ENCODE measurements around the gene NMU.

Gene NMU

DNA sequence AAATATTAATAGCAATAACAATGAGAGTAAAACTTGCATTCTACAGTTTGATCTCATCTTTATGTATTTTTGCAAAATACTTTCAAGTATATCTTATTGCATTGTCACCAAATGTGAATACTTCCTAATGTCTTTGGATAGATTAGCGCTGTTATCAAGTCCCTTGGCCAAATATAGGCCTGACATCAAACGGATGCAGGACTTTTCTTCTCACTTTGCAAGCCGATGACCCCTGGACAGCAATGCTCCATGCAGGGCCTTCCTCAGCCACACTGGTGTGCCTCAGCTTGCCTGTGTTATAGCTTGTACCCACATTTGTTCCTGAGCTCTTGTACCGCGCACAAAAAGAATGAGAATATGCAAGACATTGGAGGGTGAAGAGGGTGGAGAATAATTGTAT lies 18.0 kb upstream of the NMU start:
- TF ChIP-seq, protein P1, sequence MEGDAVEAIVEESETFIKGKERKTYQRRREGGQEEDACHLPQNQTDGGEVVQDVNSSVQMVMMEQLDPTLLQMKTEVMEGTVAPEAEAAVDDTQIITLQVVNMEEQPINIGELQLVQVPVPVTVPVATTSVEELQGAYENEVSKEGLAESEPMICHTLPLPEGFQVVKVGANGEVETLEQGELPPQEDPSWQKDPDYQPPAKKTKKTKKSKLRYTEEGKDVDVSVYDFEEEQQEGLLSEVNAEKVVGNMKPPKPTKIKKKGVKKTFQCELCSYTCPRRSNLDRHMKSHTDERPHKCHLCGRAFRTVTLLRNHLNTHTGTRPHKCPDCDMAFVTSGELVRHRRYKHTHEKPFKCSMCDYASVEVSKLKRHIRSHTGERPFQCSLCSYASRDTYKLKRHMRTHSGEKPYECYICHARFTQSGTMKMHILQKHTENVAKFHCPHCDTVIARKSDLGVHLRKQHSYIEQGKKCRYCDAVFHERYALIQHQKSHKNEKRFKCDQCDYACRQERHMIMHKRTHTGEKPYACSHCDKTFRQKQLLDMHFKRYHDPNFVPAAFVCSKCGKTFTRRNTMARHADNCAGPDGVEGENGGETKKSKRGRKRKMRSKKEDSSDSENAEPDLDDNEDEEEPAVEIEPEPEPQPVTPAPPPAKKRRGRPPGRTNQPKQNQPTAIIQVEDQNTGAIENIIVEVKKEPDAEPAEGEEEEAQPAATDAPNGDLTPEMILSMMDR (IDR thresholded peaks at IDR 0.05; ENCODE audit: low read depth, low read length, missing control alignments): no peak
- H3K4me3 ChIP-seq (ENCODE audit: low read depth, low read length): no peak overlapping the region

DNA sequence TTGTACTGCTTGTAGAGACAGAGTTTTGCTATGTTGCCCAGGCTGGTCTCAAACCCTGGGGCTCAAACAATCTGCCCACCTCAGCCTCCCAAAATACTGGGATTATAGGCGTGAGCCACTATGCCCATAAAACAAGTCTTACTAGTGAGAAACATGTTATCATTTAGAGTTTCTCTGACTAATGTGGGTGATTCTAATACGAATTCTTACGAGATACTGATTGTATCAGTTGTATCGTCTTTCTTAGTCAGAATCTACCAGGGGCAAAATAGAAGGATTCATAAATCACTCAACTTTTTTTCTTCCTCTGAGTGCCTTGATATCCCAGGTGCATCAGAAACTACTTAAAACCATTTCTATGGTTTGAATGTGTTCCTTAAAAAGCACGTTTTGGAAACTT lies 14.4 kb upstream of the NMU start:
- TF ChIP-seq, protein P1 (IDR thresholded peaks at IDR 0.05; ENCODE audit: low read depth, low read length, missing control alignments): no peak
- H3K4me3 ChIP-seq (ENCODE audit: low read depth, low read length): no peak overlapping the region

More for the DNA sequence above, 18.0 kb upstream of the NMU start:
- no peak for DNase-seq (ENCODE audit: low read depth)

DNA sequence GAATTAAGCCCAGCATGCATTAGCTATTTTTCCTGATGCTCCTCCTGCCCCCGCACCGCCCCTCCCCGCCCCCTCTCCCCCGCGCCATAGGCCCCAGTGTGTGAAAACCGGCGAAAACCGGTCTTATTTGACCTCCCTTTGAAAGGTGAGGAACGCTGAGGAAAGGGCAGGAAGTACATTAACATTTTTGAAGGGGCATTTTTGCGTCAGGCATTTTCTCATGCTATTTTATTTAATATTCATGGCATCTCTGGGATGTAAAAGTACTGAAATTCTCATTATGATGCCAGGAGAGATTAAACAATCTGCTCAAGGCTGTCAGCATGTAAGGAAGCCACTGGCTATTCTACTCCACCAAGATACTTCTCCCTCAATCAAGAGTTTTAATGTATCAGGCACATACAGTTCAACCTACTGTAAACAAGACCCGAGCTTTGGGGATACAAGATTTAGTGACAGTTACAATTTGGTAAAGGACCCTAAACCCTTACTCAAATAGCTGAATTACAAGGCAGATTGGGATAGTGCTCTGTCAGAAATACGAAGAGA lies 1.2 kb upstream of the NMU start:
- DNase-seq (ENCODE audit: low read depth): no peak
- TF ChIP-seq, protein P1 (IDR thresholded peaks at IDR 0.05; ENCODE audit: low read depth, low read length, missing control alignments): no peak
- no peak overlapping the region for H3K4me3 ChIP-seq (ENCODE audit: low read depth, low read length)

More for the DNA sequence above, 14.4 kb upstream of the NMU start:
- no peak for DNase-seq (ENCODE audit: low read depth)

DNA sequence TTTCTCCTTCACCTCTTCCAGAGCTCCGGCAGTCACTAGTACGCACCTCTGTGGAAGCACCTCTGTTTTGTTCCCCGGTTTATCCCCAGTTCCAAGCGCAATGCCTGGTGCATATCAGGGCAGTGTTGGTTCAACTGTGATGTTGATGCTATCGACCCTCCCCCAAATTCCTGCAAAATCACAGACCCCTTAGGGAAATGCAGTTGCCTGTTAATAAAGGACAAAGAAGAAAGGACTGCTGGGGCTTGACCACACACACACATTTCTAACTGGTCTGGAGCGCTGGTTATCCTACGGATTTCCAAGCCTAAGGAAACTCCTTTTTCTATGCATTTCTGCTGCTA lies 530 bp upstream of the NMU start:
- no peak overlapping the region for H3K4me3 ChIP-seq (ENCODE audit: low read depth, low read length)
- DNase-seq (ENCODE audit: low read depth): no peak
- TF ChIP-seq, protein P1 (IDR thresholded peaks at IDR 0.05; ENCODE audit: low read depth, low read length, missing control alignments): no peak

DNA sequence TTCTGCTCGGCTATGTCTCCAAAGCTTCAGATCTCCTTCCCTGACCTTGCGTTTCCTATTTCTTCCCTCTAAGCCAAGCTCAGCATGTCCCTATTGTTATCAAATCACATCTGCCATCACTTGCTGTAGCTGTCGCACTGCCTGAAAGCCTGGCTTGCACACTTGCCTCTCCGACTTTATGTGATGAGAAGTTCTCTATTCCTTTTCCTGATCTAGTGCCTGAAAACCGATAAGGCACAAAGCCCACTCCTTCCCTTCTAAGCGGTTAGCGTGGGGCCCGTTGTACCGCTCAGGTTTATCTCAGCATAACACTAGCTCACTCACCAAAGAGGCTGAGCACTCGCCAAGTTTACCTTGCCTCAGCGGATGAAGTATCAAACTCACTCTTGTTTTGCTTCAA lies 816 bp downstream of the NMU start:
- no peak for DNase-seq (ENCODE audit: low read depth)
- no peak overlapping the region for H3K4me3 ChIP-seq (ENCODE audit: low read depth, low read length)
- TF ChIP-seq, protein P1 (IDR thresholded peaks at IDR 0.05; ENCODE audit: low read depth, low read length, missing control alignments): no peak

DNA sequence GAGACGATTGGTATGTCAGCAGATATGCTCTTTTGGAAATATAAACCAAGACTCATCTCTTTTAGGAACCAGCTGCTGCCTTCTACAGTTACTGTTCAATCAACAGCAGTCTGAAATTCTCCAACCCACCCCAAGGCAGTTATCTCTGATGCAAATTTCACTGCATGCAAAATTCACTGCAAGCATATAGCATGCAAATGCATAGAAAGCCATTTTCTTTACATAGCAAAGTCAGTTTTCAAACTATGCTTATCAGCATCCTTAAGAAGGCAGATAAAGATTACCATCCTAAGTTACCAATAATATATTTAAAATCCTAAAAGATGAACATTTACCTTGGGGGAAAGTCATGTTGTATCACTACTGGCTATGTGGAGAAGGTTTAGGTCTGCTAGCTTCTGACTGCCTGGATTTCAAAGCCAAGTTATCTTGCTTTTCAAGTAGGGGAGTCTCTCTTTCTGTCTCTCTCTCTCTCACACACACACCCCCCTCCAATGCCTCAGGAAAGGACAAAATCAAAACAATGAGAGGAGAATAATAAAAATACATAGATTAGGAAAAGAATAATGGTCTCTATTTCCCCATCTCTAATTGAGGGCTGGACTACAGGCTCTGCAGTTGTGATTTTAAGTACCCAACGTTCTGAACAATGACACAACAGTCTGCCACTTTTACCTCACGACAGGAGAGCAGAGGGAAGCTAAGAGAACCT lies 1.5 kb downstream of the NMU start:
- TF ChIP-seq, protein P1 (IDR thresholded peaks at IDR 0.05; ENCODE audit: low read depth, low read length, missing control alignments): no peak
- no peak overlapping the region for H3K4me3 ChIP-seq (ENCODE audit: low read depth, low read length)
- no peak for DNase-seq (ENCODE audit: low read depth)

DNA sequence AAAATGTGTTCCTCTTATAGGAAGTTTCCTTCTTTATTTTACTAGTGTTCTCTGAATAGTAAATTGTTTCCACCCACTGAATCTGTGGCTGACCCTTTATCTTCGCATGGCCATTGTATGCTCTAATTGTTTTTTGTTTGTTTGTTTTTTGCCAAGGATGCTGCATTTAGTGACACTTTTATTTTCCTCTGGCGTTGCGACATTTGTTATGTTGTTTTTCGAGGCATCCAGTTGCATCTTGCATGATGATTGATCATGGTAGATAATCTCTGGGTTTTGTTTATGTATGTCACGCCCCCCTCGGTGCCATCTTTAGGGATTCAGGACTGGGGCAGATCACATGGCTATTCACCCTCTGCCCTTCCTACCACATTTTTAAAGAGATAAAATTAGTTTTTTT lies 2.2 kb downstream of the NMU start:
- DNase-seq (ENCODE audit: low read depth): no peak
- no peak overlapping the region for H3K4me3 ChIP-seq (ENCODE audit: low read depth, low read length)
- TF ChIP-seq, protein P1 (IDR thresholded peaks at IDR 0.05; ENCODE audit: low read depth, low read length, missing control alignments): no peak

Data from GM12864 (cell line).